ENCODE results near the gene CD6. TPM values are rescaled to one million over a fixed set of nuclear protein-coding genes. Genes with fewer than 3 reads are reported as not detected.

The CD6 gene
- total and polyA plus RNA-seq, 2 of the 8 experiments (the other 6 are each of a cell fraction or from before 2014, with no cell fraction given): 0.03 TPM; not detected in 1

- Histone ChIP-seq H2BK5ac (ENCODE audit: low read depth, low read length) (no peak overlapping the region), H3K27me3 (replicated peaks in 1 of 4; ENCODE audit: control insufficient read depth in 3 of 4, extremely low read depth in 1 of 4, insufficient read depth in 3 of 4, low read length in 3 of 4) (peaks cover 0 to 3% (median 0%) of the 10 kb centered on the region in 4 experiments; a peak in 1 of 7 replicates), H3K27ac (ENCODE audit: low read depth, low read length) (no peak overlapping the region), H3K14ac (ENCODE audit: insufficient read length) (no peak overlapping the region), H2BK12ac (ENCODE audit: low read depth, low read length) (no peak overlapping the region), H2BK20ac (ENCODE audit: low read length) (no peak overlapping the region), H3K4me1 (replicated peaks in 1 of 4; ENCODE audit: control insufficient read depth in 3 of 4, insufficient read depth in 4 of 4, low read length in 3 of 4) (peaks cover 5 to 14% (median 5%) of the 10 kb centered on the region in 4 experiments; a peak in 6 of 7 replicates), H3K23me2 (ENCODE audit: low read depth, low read length) (peaks cover 11% of the 10 kb centered on the region; the same call in 1 of the 2 replicates), H2AK5ac (ENCODE audit: low read depth, low read length) (no peak overlapping the region), H3K18ac (ENCODE audit: extremely low read depth, low read length) (no peak overlapping the region), H4K8ac (ENCODE audit: extremely low read depth, insufficient read depth, low read length) (peak overlapping the region; percentile 38; the same call in 1 of the 2 replicates), H2BK15ac (ENCODE audit: low read length) (no peak overlapping the region), H3K4me2 (ENCODE audit: insufficient read depth in 1 of 2, low read depth in 2 of 2, low read length in 2 of 2) (no peak overlapping the region), H4K5ac (ENCODE audit: insufficient read length, low read depth, low read length) (no peak overlapping the region), H3K9me3 (ENCODE audit: insufficient read depth in 2 of 2, low read depth in 1 of 2, low read length in 1 of 2) (no peaks in the 10 kb centered on the region), H2AFZ (ENCODE audit: low read length) (no peak overlapping the region), H3K79me1 (ENCODE audit: low read depth, low read length) (peaks cover 11% of the 10 kb centered on the region), H3K36me3 (ENCODE audit: control insufficient read depth in 2 of 4, insufficient read depth in 4 of 4, low read length in 3 of 4) (peaks cover 10 to 43% (median 23%) of the 10 kb centered on the region in 4 experiments; a peak in 7 of 8 replicates), H3K4me3 (ENCODE audit: extremely low read depth in 1 of 4, insufficient read depth in 2 of 4, low read depth in 3 of 4, low read length in 4 of 4) (no peak overlapping the region), H4K20me1 (replicated peaks in 1 of 2; ENCODE audit: control insufficient read depth in 1 of 2, insufficient read depth in 2 of 2, low read length in 2 of 2) (peaks cover 9 to 10% of the 10 kb centered on the region in 2 experiments), H4K91ac (replicated peaks; ENCODE audit: insufficient read length, low read length) (no peak overlapping the region), H3K79me2 (ENCODE audit: control insufficient read depth in 1 of 2, insufficient read depth in 2 of 2, low read length in 2 of 2) (no peaks in the 10 kb centered on the region), H3K9ac (replicated peaks in 1 of 4; ENCODE audit: extremely low read depth in 1 of 4, low read depth in 3 of 4, low read length in 3 of 4) (no peak overlapping the region), H2BK120ac (replicated peaks; ENCODE audit: low read depth, low read length) (no peak overlapping the region), H3K4ac (replicated peaks; ENCODE audit: insufficient read length, low read depth, low read length) (no peak overlapping the region), H3K23ac (ENCODE audit: insufficient read length) (no peak overlapping the region), H3K56ac (replicated peaks; ENCODE audit: insufficient read length, low read depth, low read length) (no peak overlapping the region)
- POLR2A ChIA-PET (ENCODE audit: partially characterized antibody): interaction anchor here (1.2 to 5.7 kb wide), 3 partner anchors 9 to 24 kb away, joined by 4 to 26 read pairs (median 6); partner anchors contain the start of gene TMEM109
- CTCF ChIA-PET (ENCODE audit: partially characterized antibody): interaction anchor here (0.6 to 1.9 kb wide), 4 partner anchors 8 to 96 kb away, joined by 3 to 9 read pairs (median 4); no protein-coding TSS in a partner anchor
- DNase-seq (ENCODE audit: low read depth in 1 of 2, low spot score in 2 of 2): no peak
- no peak for FAIRE-seq
- WGBS, 2 experiments (ENCODE audit: extremely low coverage in 1 of 2, insufficient coverage in 1 of 2, insufficient read length in 1 of 2, insufficient replicate concordance in 2 of 2, low coverage in 1 of 2, low lambda C conversion rate in 2 of 2, missing lambda C conversion rate in 1 of 2): 87% methylated on average over 8 of the region's 8 CpGs; no CpG with 5 or more reads in 1 of the 2 experiments
- TF ChIP-seq YY1 (IDR thresholded peaks at IDR 0.05; ENCODE audit: low read depth, low read length) (no peak), POU5F1 (IDR thresholded peaks at IDR 0.05; ENCODE audit: low read depth, low read length) (no peak), SP4 (IDR thresholded peaks at IDR 0.05; ENCODE audit: low read length) (no peak)
Measured at GRCh38 chr11:60927061-60927592, 44.4 kb upstream of the CD6 start.

Data from H1 (cell line).